Upper lobe of left lung (tissue), 6 donors: ENCODE data around the gene NDUFA6. TPM values are rescaled to one million over a fixed set of nuclear protein-coding genes. Genes with fewer than 3 reads are reported as not detected.

Experiments
- ATAC-seq, 2 donors: fragments of 200-7000 bp; cut with Tn5 transposase; one replicate each; pipeline ENCODE4 v1.9.1; 2022; ENCODE audit warnings: mild to moderate bottlenecking in 2 of 2, moderate library complexity in 2 of 2; ENCODE audit not compliant: low FRiP score in 2 of 2
- DNase-seq, 2 donors: peaks; one replicate each; pipeline ENCODE4 v3.0.0-alpha.2; 2019 to 2020
- H3K27ac ChIP-seq, 4 donors: fragments of 200-600 bp; sonication (generic); one replicate each; pipeline ENCODE4 v1.5.1; 2016 to 2019
- H3K27me3 ChIP-seq, 4 donors: fragments of 200-600 bp; sonication (generic); one replicate each; pipeline ENCODE4 v1.5.1; 2017 to 2019
- H3K36me3 ChIP-seq, 4 donors: fragments of 200-600 bp; sonication (generic); one replicate each; pipeline ENCODE4 v1.5.1; 2016 to 2019
- H3K4me1 ChIP-seq, 4 donors: fragments of 200-600 bp; sonication (generic); one replicate each; pipeline ENCODE4 v1.5.1; 2018 to 2019
- H3K4me3 ChIP-seq, 4 donors: fragments of 200-600 bp; sonication (generic); one replicate each; pipeline ENCODE4 v1.5.1; 2017 to 2019; ENCODE audit warnings: mild to moderate bottlenecking in 2 of 4, moderate library complexity in 1 of 4
- H3K9me3 ChIP-seq, 4 donors: fragments of 200-600 bp; sonication (generic); one replicate each; pipeline ENCODE4 v1.5.1; 2018 to 2019
- CTCF ChIP-seq, 6 experiments: fragments of 450-650 bp in 4 of 6; fragments of 200-600 bp in 2 of 6; sonication (generic) in 2 of 6; IDR thresholded peaks; one replicate each; pipeline ENCODE4 v1.5.1; 2016 to 2019; ENCODE audit warnings: antibody characterized with exemption in 6 of 6
- EP300 ChIP-seq, 4 donors: sonication (generic); formaldehyde crosslinking; IDR thresholded peaks; one replicate each; pipeline ENCODE4 v1.5.1; 2017; ENCODE audit warnings: antibody characterized with exemption in 4 of 4, control low read depth in 2 of 4
- POLR2A ChIP-seq, 4 donors: fragments of 450-650 bp; IDR thresholded peaks; one replicate each; pipeline ENCODE4 v1.5.1; 2016 to 2017; ENCODE audit warnings: antibody characterized with exemption in 4 of 4, mild to moderate bottlenecking in 2 of 4
- POLR2AphosphoS5 ChIP-seq, 2 donors: sonication (generic); formaldehyde crosslinking; IDR thresholded peaks; one replicate each; pipeline ENCODE4 v1.5.1; 2017; ENCODE audit warnings: antibody characterized with exemption in 2 of 2
- WGBS, 2 donors: methylation state at CpG; one replicate each; pipeline ENCODE4 v1.1.5; 2017 to 2018; 5-methylcytosine and 5-hydroxymethylcytosine counted together
- total RNA-seq, 6 donors: library from RNA; depleted of rRNA in 4 of 6; stranded (reverse); fragments of >200 nt in 4 of 6; gene quantifications; one replicate each; pipeline versions ENCODE4 v1.1.0 to v1.2.1, GENCODE V29; 2016 to 2021
- donor health status: DM: no; HTN: no; CAD: no; lungs with moderate emphysema.
- donor health status: DM: no; HTN: yes; CAD: no; lungs with severe emphysema.

Gene NDUFA6
- total RNA-seq, 6 donors from 2014 or later = 7.3 to 51.4 (median 46.4) TPM

DNA sequence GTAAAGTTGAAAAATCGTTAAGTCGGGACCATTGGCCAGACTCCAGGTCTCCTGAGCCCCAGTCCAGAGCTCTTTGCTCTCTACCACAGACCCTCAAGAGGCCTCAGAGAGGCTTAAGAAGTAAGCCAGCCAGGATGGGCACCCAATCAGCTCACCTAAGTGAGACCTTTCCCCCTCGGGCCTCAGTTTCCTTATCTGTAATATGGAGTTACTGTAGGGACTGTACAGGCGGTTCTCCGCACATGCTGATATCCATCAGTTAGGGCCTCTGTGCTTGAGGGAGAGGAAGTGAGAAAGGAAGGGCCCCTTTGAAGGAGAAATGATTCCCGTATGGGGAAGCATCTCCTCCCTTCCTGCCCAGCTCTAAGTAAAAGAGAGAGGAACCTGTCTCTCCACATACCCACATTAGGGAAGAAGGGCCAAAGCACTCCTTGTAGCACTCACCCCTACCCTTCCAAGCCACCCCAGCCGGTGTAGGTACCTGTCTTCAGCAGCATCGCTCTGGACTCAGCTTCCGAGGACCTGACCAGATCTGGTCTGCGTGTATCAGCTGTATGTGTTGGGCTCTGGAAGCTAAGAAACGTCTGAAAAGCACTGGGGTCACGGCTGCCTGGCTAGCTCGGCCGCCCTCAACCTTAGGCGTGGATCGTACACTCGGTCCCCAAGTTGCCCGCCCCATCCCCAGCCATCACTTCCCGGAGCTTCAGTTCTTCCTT, 20.6 kb downstream of the NDUFA6 start:
- H3K27ac ChIP-seq = peak overlapping the region; percentile 86 to 91 (median 88)
- no peaks in the 10 kb centered on the region for H3K27me3 ChIP-seq
- WGBS, 2 donors = 8 to 26% methylated on average over 10 to 19 of the region's 19 CpGs
- DNase-seq (no peak), ATAC-seq (peak; percentile 0 to 20)
- peaks cover 29 to 46% (median 32%) of the 10 kb centered on the region in 4 donors for H3K4me1 ChIP-seq
- no peak for TF ChIP-seq EP300 (IDR thresholded peaks at IDR 0.05)
- no peak for TF ChIP-seq CTCF (IDR thresholded peaks at IDR 0.05)
- TF ChIP-seq POLR2A (IDR thresholded peaks at IDR 0.05) = no peak
- peak overlapping the region; percentile 44 to 87 (median 64) for H3K4me3 ChIP-seq
- H3K36me3 ChIP-seq = peaks cover 0 to 33% (median 30%) of the 10 kb centered on the region in 4 donors
- no peaks in the 10 kb centered on the region for H3K9me3 ChIP-seq

- H3K4me3 ChIP-seq = no peak overlapping the region
- H3K36me3 ChIP-seq = peaks cover 0 to 44% (median 33%) of the 10 kb centered on the region in 4 donors
- peaks cover 18 to 30% (median 20%) of the 10 kb centered on the region in 4 donors for H3K4me1 ChIP-seq
- WGBS, 2 donors = 94% methylated on average over 4 of the region's 4 CpGs; no CpG with 5 or more reads in 1 of the 2 donors
- ATAC-seq (no peak), DNase-seq (no peak)
- no peak overlapping the region for H3K27ac ChIP-seq
- H3K27me3 ChIP-seq = no peaks in the 10 kb centered on the region
- no peaks in the 10 kb centered on the region for H3K9me3 ChIP-seq
- no peak for TF ChIP-seq EP300 (IDR thresholded peaks at IDR 0.05)
- no peak for TF ChIP-seq POLR2AphosphoS5 (IDR thresholded peaks at IDR 0.05)
- TF ChIP-seq POLR2A (IDR thresholded peaks at IDR 0.05) = no peak
- no peak for TF ChIP-seq CTCF (IDR thresholded peaks at IDR 0.05)
These were observed 22.3 kb downstream of the NDUFA6 start for GRCh38 chr22:42068291-42068690.

GRCh38 chr22:42067671-42068251, 22.8 kb downstream of the NDUFA6 start:
- ATAC-seq (no peak), DNase-seq (peak in 1 of 2 donors; percentile 54)
- WGBS, 2 donors = 91 to 94% methylated on average over 6 to 14 of the region's 14 CpGs
- peaks cover 0 to 48% (median 37%) of the 10 kb centered on the region in 4 donors for H3K36me3 ChIP-seq
- no peak overlapping the region for H3K27ac ChIP-seq
- TF ChIP-seq POLR2AphosphoS5 (IDR thresholded peaks at IDR 0.05) (no peak), CTCF (IDR thresholded peaks at IDR 0.05) (no peak), POLR2A (IDR thresholded peaks at IDR 0.05) (no peak), EP300 (IDR thresholded peaks at IDR 0.05) (no peak)
- peaks cover 18 to 29% (median 19%) of the 10 kb centered on the region in 4 donors for H3K4me1 ChIP-seq
- H3K9me3 ChIP-seq = no peaks in the 10 kb centered on the region
- no peak overlapping the region for H3K4me3 ChIP-seq
- H3K27me3 ChIP-seq = no peaks in the 10 kb centered on the region

DNA sequence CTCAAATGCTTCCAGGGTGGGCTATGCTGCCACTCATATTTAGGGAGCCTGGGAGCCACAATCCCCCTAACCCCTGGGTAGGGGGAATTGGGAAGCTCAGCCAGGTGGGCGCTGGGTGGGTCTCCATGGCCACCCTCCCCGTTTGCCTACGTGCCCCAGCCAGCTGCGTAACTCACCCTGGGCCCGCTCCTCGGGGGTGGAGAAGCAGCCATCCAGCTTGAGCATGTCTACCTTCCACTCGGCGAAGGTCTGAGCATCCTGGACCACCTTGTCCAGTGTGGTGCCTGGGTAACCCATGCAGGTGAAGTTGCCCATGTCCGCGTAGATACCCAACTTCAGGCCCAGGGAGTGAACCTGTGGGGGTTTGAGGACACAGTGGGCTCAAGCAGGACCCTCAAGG, 23.6 kb downstream of the NDUFA6 start:
- H3K4me3 ChIP-seq = no peak overlapping the region
- no peaks in the 10 kb centered on the region for H3K9me3 ChIP-seq
- DNase-seq (peak in 1 of 2 donors; percentile 46), ATAC-seq (no peak)
- 97% methylated on average over 10 of the region's 10 CpGs; no CpG with 5 or more reads in 1 of the 2 donors for WGBS, 2 donors
- TF ChIP-seq EP300 (IDR thresholded peaks at IDR 0.05) (no peak), POLR2A (IDR thresholded peaks at IDR 0.05) (no peak)
- peaks cover 0 to 56% (median 43%) of the 10 kb centered on the region in 4 donors for H3K36me3 ChIP-seq
- peaks cover 18 to 29% (median 19%) of the 10 kb centered on the region in 4 donors for H3K4me1 ChIP-seq
- H3K27me3 ChIP-seq = no peaks in the 10 kb centered on the region
- H3K27ac ChIP-seq = no peak overlapping the region

GRCh38 chr22:42066126-42066761, 24.3 kb downstream of the NDUFA6 start:
- no peaks in the 10 kb centered on the region for H3K27me3 ChIP-seq
- no peaks in the 10 kb centered on the region for H3K9me3 ChIP-seq
- no peak for TF ChIP-seq CTCF (IDR thresholded peaks at IDR 0.05)
- no peak for TF ChIP-seq EP300 (IDR thresholded peaks at IDR 0.05)
- H3K27ac ChIP-seq = no peak overlapping the region
- no peak overlapping the region for H3K4me3 ChIP-seq
- H3K4me1 ChIP-seq = peaks cover 12 to 23% (median 14%) of the 10 kb centered on the region in 4 donors
- peaks cover under 1 to 63% (median 48%) of the 10 kb centered on the region in 4 donors for H3K36me3 ChIP-seq
- ATAC-seq (no peak), DNase-seq (peak in 1 of 2 donors; percentile 33)
- 93 to 100% methylated on average over 3 to 7 of the region's 7 CpGs for WGBS, 2 donors
